Hematopoietic multipotent progenitor cell treated with erythropoietin and hydrocortisone succinate and interleukin-3 and kit ligand, for 4 days (in vitro differentiated cells): Measurements from ENCODE around the gene DYNLL2.
"Not testable (repeated sequence)": the region's sequence is repeated elsewhere in the genome, so short reads cannot be mapped to it uniquely, and the experiment has no call there.

Experiments
- DNase-seq: peaks from one replicate; pipeline ENCODE4 v3.0.0-alpha.2; 2015

The DYNLL2 gene

GRCh38 chr17:58082870-58083490 is at the start of gene DYNLL2:
Gene DYNLL2, plus strand, starts transcription at chr17:58083419. Its CDS starts 3,672 bp downstream, at chr17:58087091.
- DNase-seq, result peak; percentile 97

- no peak for DNase-seq
Measured at GRCh38 chr17:58039975-58040374, 43.2 kb upstream of the DYNLL2 start.

- no peak for DNase-seq
Measured at GRCh38 chr17:58040386-58040785, 42.8 kb upstream of the DYNLL2 start.

GRCh38 chr17:58041161-58041560 is 42.1 kb upstream of the DYNLL2 start:
- DNase-seq, result no peak

- DNase-seq, result no peak
Measured at GRCh38 chr17:58043221-58044181, 39.7 kb upstream of the DYNLL2 start.

GRCh38 chr17:58044256-58044655 is 39.0 kb upstream of the DYNLL2 start:
- not testable (repeated sequence) for DNase-seq

GRCh38 chr17:58046239-58047094 is 36.8 kb upstream of the DYNLL2 start:
- no peak for DNase-seq

GRCh38 chr17:58047376-58048150 is 35.7 kb upstream of the DYNLL2 start:
- no peak for DNase-seq

- DNase-seq, result no peak
Measured at GRCh38 chr17:58049533-58049932, 33.7 kb upstream of the DYNLL2 start.

- DNase-seq, result no peak
Measured at GRCh38 chr17:58050966-58051365, 32.3 kb upstream of the DYNLL2 start.

GRCh38 chr17:58051468-58051867 is 31.8 kb upstream of the DYNLL2 start:
- DNase-seq, result no peak

- DNase-seq, result no peak
Measured at GRCh38 chr17:58052407-58052806, 30.8 kb upstream of the DYNLL2 start.

- no peak for DNase-seq
Measured at GRCh38 chr17:58052945-58053715, 30.1 kb upstream of the DYNLL2 start.

GRCh38 chr17:58054641-58055040 is 28.6 kb upstream of the DYNLL2 start:
- DNase-seq, result no peak

- DNase-seq, result no peak
Measured at GRCh38 chr17:58056476-58056875, 26.7 kb upstream of the DYNLL2 start.

GRCh38 chr17:58059141-58059540 is 24.1 kb upstream of the DYNLL2 start:
- DNase-seq, result no peak

GRCh38 chr17:58060596-58061191 is 22.5 kb upstream of the DYNLL2 start:
- DNase-seq, result no peak

GRCh38 chr17:58061672-58062071 is 21.5 kb upstream of the DYNLL2 start:
- no peak for DNase-seq

- no peak for DNase-seq
Measured at GRCh38 chr17:58065238-58065637, 18.0 kb upstream of the DYNLL2 start.

GRCh38 chr17:58066401-58066800 is 16.8 kb upstream of the DYNLL2 start:
- DNase-seq, result no peak

- DNase-seq, result no peak
Measured at GRCh38 chr17:58072862-58073261, 10.4 kb upstream of the DYNLL2 start.
